ENCODE data around the gene POLR1A. TPM values are rescaled to one million over a fixed set of nuclear protein-coding genes. Genes with fewer than 3 reads are reported as not detected.
A peak's percentile ranks its signal among the peaks of the same experiment; 100 is the strongest.

Gene POLR1A
- total RNA-seq, 5 donors from 2014 or later (not counting 1 experiment from before 2014, with no cell fraction given) = 22.0 to 28.7 (median 25.7) TPM

GRCh38 chr2:86142436-86143257 lies 37.0 kb upstream of the POLR1A start:
- Histone ChIP-seq H3K36me3 (ENCODE audit: control insufficient read depth in 2 of 2, extremely low read depth in 1 of 2, insufficient read depth in 1 of 2, low read length in 1 of 2) (peaks cover 14 to 74% of the 10 kb centered on the region in 2 donors), H3K4me3 (ENCODE audit: control insufficient read depth in 1 of 2, extremely low read depth in 1 of 2, low read length in 1 of 2) (no peak overlapping the region), H3K27ac (ENCODE audit: low read length) (no peak overlapping the region), H3K9me3 (no peaks in the 10 kb centered on the region), H3K4me1 (ENCODE audit: control insufficient read depth in 1 of 2, extremely low read depth in 1 of 2, insufficient read depth in 2 of 2, low read length in 2 of 2) (peaks cover 2 to 4% of the 10 kb centered on the region in 2 experiments), H3K27me3 (replicated peaks in 1 of 2; ENCODE audit: control insufficient read depth in 2 of 2, extremely low read depth in 1 of 2, insufficient read depth in 2 of 2, low read length in 1 of 2) (no peaks in the 10 kb centered on the region)
- H3K4me3 Mint-ChIP-seq = no peak overlapping the region
- no CpG with 5 or more reads among the region's 3 CpGs for WGBS (ENCODE audit: insufficient coverage)
- CTCF ChIA-PET = interaction anchor here in 1 of 2 donors (0.7 kb wide), 1 partner anchor 230 kb away, joined by 3 read pairs; no protein-coding TSS in a partner anchor
- DNase-seq (no peak), ATAC-seq (replicated peaks in 1 of 4) (no peak)
- H3K36me3 Mint-ChIP-seq = peaks cover 59% of the 10 kb centered on the region
- H3K27me3 Mint-ChIP-seq = no peaks in the 10 kb centered on the region
- POLR2A ChIA-PET = interaction anchor here in 1 of 2 donors (0.7 kb wide), 1 partner anchor 369 kb away, joined by 3 read pairs; no protein-coding TSS in a partner anchor
- H3K9me3 Mint-ChIP-seq = no peaks in the 10 kb centered on the region
- peaks cover 9 to 19% (median 17%) of the 10 kb centered on the region in 3 donors for H3K4me1 Mint-ChIP-seq
- H3K27ac Mint-ChIP-seq = peak overlapping the region in 1 of 2 donors; percentile 43

GRCh38 chr2:86140969-86141392 lies 35.3 kb upstream of the POLR1A start:
- POLR2A ChIA-PET = interaction anchor here in 1 of 2 donors (0.6 kb wide), 1 partner anchor 15 kb away, joined by 3 read pairs; no protein-coding TSS in a partner anchor
- 88% methylated on average over 3 of the region's 4 CpGs for WGBS (ENCODE audit: insufficient coverage)
- peaks cover 2 to 4% of the 10 kb centered on the region in 2 experiments for H3K4me1 ChIP-seq (ENCODE audit: control insufficient read depth in 1 of 2, extremely low read depth in 1 of 2, insufficient read depth in 2 of 2, low read length in 2 of 2)
- H3K27me3 ChIP-seq (replicated peaks in 1 of 2; ENCODE audit: control insufficient read depth in 2 of 2, extremely low read depth in 1 of 2, insufficient read depth in 2 of 2, low read length in 1 of 2) = no peaks in the 10 kb centered on the region
- Mint-ChIP-seq H3K4me1 (peaks cover 9 to 19% (median 17%) of the 10 kb centered on the region in 3 donors), H3K9me3 (no peaks in the 10 kb centered on the region), H3K27me3 (no peaks in the 10 kb centered on the region), H3K27ac (peak overlapping the region; percentile 15 to 69), H3K4me3 (no peak overlapping the region), H3K36me3 (peaks cover 66% of the 10 kb centered on the region)
- DNase-seq (no peak), ATAC-seq (replicated peaks in 1 of 4) (no peak)
- peaks cover 14 to 75% of the 10 kb centered on the region in 2 donors for H3K36me3 ChIP-seq (ENCODE audit: control insufficient read depth in 2 of 2, extremely low read depth in 1 of 2, insufficient read depth in 1 of 2, low read length in 1 of 2)
- no peak overlapping the region for H3K4me3 ChIP-seq (ENCODE audit: control insufficient read depth in 1 of 2, extremely low read depth in 1 of 2, low read length in 1 of 2)
- CTCF ChIA-PET = no interaction called here
- no peaks in the 10 kb centered on the region for H3K9me3 ChIP-seq
- H3K27ac ChIP-seq (ENCODE audit: low read length) = no peak overlapping the region

GRCh38 chr2:86139981-86140380 lies 34.3 kb upstream of the POLR1A start:
- Mint-ChIP-seq H3K4me1 (peaks cover 9 to 19% (median 17%) of the 10 kb centered on the region in 3 donors), H3K27me3 (no peaks in the 10 kb centered on the region), H3K27ac (peak overlapping the region; percentile 30 to 73), H3K9me3 (no peaks in the 10 kb centered on the region), H3K4me3 (no peak overlapping the region), H3K36me3 (peaks cover 72% of the 10 kb centered on the region)
- DNase-seq (peak in 1 of 35 experiments; percentile 21), ATAC-seq (replicated peaks in 1 of 4) (peak; percentile 24 to 54 (median 35))
- ChIA-PET CTCF (interaction anchor here in 1 of 2 donors (0.7 kb wide), 1 partner anchor 448 kb away, joined by 3 read pairs; no protein-coding TSS in a partner anchor), POLR2A (interaction anchor here in 1 of 2 donors (0.6 kb wide), 1 partner anchor 1306 kb away, joined by 7 read pairs; no protein-coding TSS in a partner anchor)
- no peak overlapping the region for H3K27ac ChIP-seq (ENCODE audit: low read length)
- H3K4me3 ChIP-seq (ENCODE audit: control insufficient read depth in 1 of 2, extremely low read depth in 1 of 2, low read length in 1 of 2) = no peak overlapping the region
- H3K27me3 ChIP-seq (replicated peaks in 1 of 2; ENCODE audit: control insufficient read depth in 2 of 2, extremely low read depth in 1 of 2, insufficient read depth in 2 of 2, low read length in 1 of 2) = no peaks in the 10 kb centered on the region
- H3K36me3 ChIP-seq (ENCODE audit: control insufficient read depth in 2 of 2, extremely low read depth in 1 of 2, insufficient read depth in 1 of 2, low read length in 1 of 2) = peaks cover 17 to 77% of the 10 kb centered on the region in 2 donors
- no peaks in the 10 kb centered on the region for H3K9me3 ChIP-seq
- H3K4me1 ChIP-seq (ENCODE audit: control insufficient read depth in 1 of 2, extremely low read depth in 1 of 2, insufficient read depth in 2 of 2, low read length in 2 of 2) = peaks cover 2 to 4% of the 10 kb centered on the region in 2 experiments
- no CpG with 5 or more reads among the region's 4 CpGs for WGBS (ENCODE audit: insufficient coverage)

- Mint-ChIP-seq H3K9me3 (no peaks in the 10 kb centered on the region), H3K36me3 (peaks cover 72% of the 10 kb centered on the region), H3K27ac (peak overlapping the region; percentile 73 to 76), H3K4me1 (peaks cover 9 to 19% (median 17%) of the 10 kb centered on the region in 3 donors), H3K27me3 (no peaks in the 10 kb centered on the region), H3K4me3 (no peak overlapping the region)
- Histone ChIP-seq H3K9me3 (no peaks in the 10 kb centered on the region), H3K4me3 (ENCODE audit: control insufficient read depth in 1 of 2, extremely low read depth in 1 of 2, low read length in 1 of 2) (no peak overlapping the region), H3K4me1 (ENCODE audit: control insufficient read depth in 1 of 2, extremely low read depth in 1 of 2, insufficient read depth in 2 of 2, low read length in 2 of 2) (peaks cover 2 to 4% of the 10 kb centered on the region in 2 experiments), H3K27ac (ENCODE audit: low read length) (no peak overlapping the region), H3K27me3 (replicated peaks in 1 of 2; ENCODE audit: control insufficient read depth in 2 of 2, extremely low read depth in 1 of 2, insufficient read depth in 2 of 2, low read length in 1 of 2) (no peaks in the 10 kb centered on the region), H3K36me3 (ENCODE audit: control insufficient read depth in 2 of 2, extremely low read depth in 1 of 2, insufficient read depth in 1 of 2, low read length in 1 of 2) (peaks cover 17 to 77% of the 10 kb centered on the region in 2 donors)
- CTCF ChIA-PET = interaction anchor here in 1 of 2 donors (0.6 kb wide), 1 partner anchor 9 kb away, joined by 3 read pairs; no protein-coding TSS in a partner anchor
- POLR2A ChIA-PET = no interaction called here
- DNase-seq (no peak), ATAC-seq (replicated peaks in 1 of 4) (no peak)
- 94% methylated on average over 3 of the region's 7 CpGs for WGBS (ENCODE audit: insufficient coverage)
Observed at GRCh38 chr2:86138736-86139625, 33.3 kb upstream of the POLR1A start.

- Mint-ChIP-seq H3K4me1 (peaks cover 9 to 19% (median 17%) of the 10 kb centered on the region in 3 donors), H3K9me3 (no peaks in the 10 kb centered on the region), H3K27ac (no peak overlapping the region), H3K27me3 (no peaks in the 10 kb centered on the region), H3K36me3 (peaks cover 80% of the 10 kb centered on the region), H3K4me3 (no peak overlapping the region)
- DNase-seq = no peak
- ChIA-PET POLR2A (interaction anchor here in 1 of 2 donors (0.5 kb wide), 1 partner anchor 24 kb away, joined by 8 read pairs; no protein-coding TSS in a partner anchor), CTCF (no interaction called here)
- no peaks in the 10 kb centered on the region for H3K27me3 ChIP-seq (replicated peaks in 1 of 2; ENCODE audit: control insufficient read depth in 2 of 2, extremely low read depth in 1 of 2, insufficient read depth in 2 of 2, low read length in 1 of 2)
- H3K4me3 ChIP-seq (ENCODE audit: control insufficient read depth in 1 of 2, extremely low read depth in 1 of 2, low read length in 1 of 2) = no peak overlapping the region
- H3K36me3 ChIP-seq (ENCODE audit: control insufficient read depth in 2 of 2, extremely low read depth in 1 of 2, insufficient read depth in 1 of 2, low read length in 1 of 2) = peaks cover 25 to 88% of the 10 kb centered on the region in 2 donors
- 70% methylated on average over 2 of the region's 2 CpGs for WGBS (ENCODE audit: insufficient coverage)
- ATAC-seq (replicated peaks in 1 of 4) = no peak
- H3K27ac ChIP-seq (ENCODE audit: low read length) = no peak overlapping the region
- H3K9me3 ChIP-seq = no peaks in the 10 kb centered on the region
- H3K4me1 ChIP-seq (ENCODE audit: control insufficient read depth in 1 of 2, extremely low read depth in 1 of 2, insufficient read depth in 2 of 2, low read length in 2 of 2) = peaks cover 2 to 4% of the 10 kb centered on the region in 2 experiments
Observed at GRCh38 chr2:86136141-86136540, 30.5 kb upstream of the POLR1A start.

GRCh38 chr2:86135653-86136052 lies 30.0 kb upstream of the POLR1A start:
- DNase-seq (no peak), ATAC-seq (replicated peaks in 1 of 4) (no peak)
- WGBS (ENCODE audit: insufficient coverage) = 98% methylated on average over 5 of the region's 5 CpGs
- Histone ChIP-seq H3K9me3 (no peaks in the 10 kb centered on the region), H3K36me3 (ENCODE audit: control insufficient read depth in 2 of 2, extremely low read depth in 1 of 2, insufficient read depth in 1 of 2, low read length in 1 of 2) (peaks cover 28 to 91% of the 10 kb centered on the region in 2 donors), H3K4me1 (ENCODE audit: control insufficient read depth in 1 of 2, extremely low read depth in 1 of 2, insufficient read depth in 2 of 2, low read length in 2 of 2) (peaks cover 2 to 4% of the 10 kb centered on the region in 2 experiments), H3K27ac (ENCODE audit: low read length) (no peak overlapping the region), H3K27me3 (replicated peaks in 1 of 2; ENCODE audit: control insufficient read depth in 2 of 2, extremely low read depth in 1 of 2, insufficient read depth in 2 of 2, low read length in 1 of 2) (no peaks in the 10 kb centered on the region), H3K4me3 (ENCODE audit: control insufficient read depth in 1 of 2, extremely low read depth in 1 of 2, low read length in 1 of 2) (no peak overlapping the region)
- Mint-ChIP-seq H3K9me3 (no peaks in the 10 kb centered on the region), H3K27me3 (no peaks in the 10 kb centered on the region), H3K4me1 (peaks cover 9 to 19% (median 17%) of the 10 kb centered on the region in 3 donors), H3K27ac (no peak overlapping the region), H3K36me3 (peaks cover 81% of the 10 kb centered on the region), H3K4me3 (no peak overlapping the region)
- ChIA-PET POLR2A (no interaction called here), CTCF (no interaction called here)

Measured in T-cell (primary cell).